Hepatocyte (in vitro differentiated cells): ENCODE measurements around the gene KIAA0408.

ENCODE experiments used
- EZH2 ChIP-seq: fragments of 200-600 bp; sonication (generic); IDR thresholded peaks from 2 replicates; pipeline ENCODE4 v1.6.1; 2016; ENCODE audit warnings: antibody characterized with exemption, mild to moderate bottlenecking, borderline replicate concordance
- TF ChIP-seq, protein P1 (sequence below): fragments of 200-600 bp; sonication (generic); IDR thresholded peaks from 2 replicates; pipeline ENCODE4 v1.5.1; 2016; ENCODE audit warnings: antibody characterized with exemption, mild to moderate bottlenecking; ENCODE audit not compliant: poor library complexity

DNA sequence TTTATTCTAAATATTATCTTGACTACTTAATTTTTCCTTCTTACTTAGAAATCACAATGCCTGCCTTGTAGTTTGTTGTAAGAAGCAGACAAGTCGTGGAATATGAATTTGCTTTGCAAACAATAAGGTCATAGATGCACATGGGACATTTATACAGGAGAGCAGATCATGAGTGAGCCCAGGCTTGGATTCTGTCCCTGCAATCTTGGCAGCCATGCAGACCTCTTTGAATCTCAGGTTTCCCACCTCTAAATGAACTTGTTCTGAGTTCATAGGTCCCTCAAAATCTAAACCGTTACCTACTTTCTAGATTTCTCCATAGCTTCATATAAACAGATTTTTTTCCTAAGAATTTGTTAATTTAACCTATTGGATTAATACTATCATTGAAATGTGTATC is 19.5 kb downstream of the KIAA0408 start:
- TF ChIP-seq, protein P1, sequence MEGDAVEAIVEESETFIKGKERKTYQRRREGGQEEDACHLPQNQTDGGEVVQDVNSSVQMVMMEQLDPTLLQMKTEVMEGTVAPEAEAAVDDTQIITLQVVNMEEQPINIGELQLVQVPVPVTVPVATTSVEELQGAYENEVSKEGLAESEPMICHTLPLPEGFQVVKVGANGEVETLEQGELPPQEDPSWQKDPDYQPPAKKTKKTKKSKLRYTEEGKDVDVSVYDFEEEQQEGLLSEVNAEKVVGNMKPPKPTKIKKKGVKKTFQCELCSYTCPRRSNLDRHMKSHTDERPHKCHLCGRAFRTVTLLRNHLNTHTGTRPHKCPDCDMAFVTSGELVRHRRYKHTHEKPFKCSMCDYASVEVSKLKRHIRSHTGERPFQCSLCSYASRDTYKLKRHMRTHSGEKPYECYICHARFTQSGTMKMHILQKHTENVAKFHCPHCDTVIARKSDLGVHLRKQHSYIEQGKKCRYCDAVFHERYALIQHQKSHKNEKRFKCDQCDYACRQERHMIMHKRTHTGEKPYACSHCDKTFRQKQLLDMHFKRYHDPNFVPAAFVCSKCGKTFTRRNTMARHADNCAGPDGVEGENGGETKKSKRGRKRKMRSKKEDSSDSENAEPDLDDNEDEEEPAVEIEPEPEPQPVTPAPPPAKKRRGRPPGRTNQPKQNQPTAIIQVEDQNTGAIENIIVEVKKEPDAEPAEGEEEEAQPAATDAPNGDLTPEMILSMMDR = no peak
- TF ChIP-seq EZH2 = no peak
